Activated B cell treated with CpG ODN at 0.5 μM for 24 hours (primary cell): ENCODE results near the gene FGFR1OP2. TPM values are rescaled to one million over a fixed set of nuclear protein-coding genes. Genes with fewer than 3 reads are reported as not detected.

Experiments used
- ATAC-seq: fragments of 200-7000 bp; cut with Tn5 transposase; one replicate; pipeline ENCODE4 v1.10.0; 2021; ENCODE audit warnings: low read depth, mild to moderate bottlenecking, moderate library complexity
- CTCF ChIA-PET: fragments of 350-600 bp; sonication (Branson Sonifier 250); formaldehyde crosslinking; loops from one replicate; lab custom pipeline; 2021; ENCODE audit warnings: antibody characterized with exemption; lab: Charles Lee
- POLR2A ChIA-PET: fragments of 350-600 bp; sonication (Branson Sonifier 250); formaldehyde crosslinking; loops from one replicate; lab custom pipeline; 2021; ENCODE audit warnings: antibody characterized with exemption; lab: Charles Lee
- DNase-seq: peaks from one replicate; pipeline ENCODE4 v3.0.0; 2022
- H3K27ac Mint-ChIP-seq: one replicate; pipeline ENCODE4 v1.8.0; 2020; ENCODE audit warnings: mixed read lengths
- H3K27me3 Mint-ChIP-seq: one replicate; pipeline ENCODE4 v1.8.0; 2021; ENCODE audit warnings: mixed read lengths
- H3K36me3 Mint-ChIP-seq: one replicate; pipeline ENCODE4 v1.8.0; 2021; ENCODE audit warnings: low read depth, mixed read lengths
- H3K4me1 Mint-ChIP-seq: one replicate; pipeline ENCODE4 v1.8.0; 2021; ENCODE audit warnings: mixed read lengths
- H3K4me3 Mint-ChIP-seq: one replicate; pipeline ENCODE4 v1.8.0; 2020; ENCODE audit warnings: mild to moderate bottlenecking, mixed read lengths
- H3K9me3 Mint-ChIP-seq: one replicate; pipeline ENCODE4 v1.8.0; 2020; ENCODE audit warnings: mixed read lengths
- intact Hi-C: fragments of 100-400 bp; cut with micrococcal nuclease; formaldehyde crosslinking; loops from one replicate; pipeline ENCODE4 v1.15.1; 2024
- total RNA-seq: library from RNA; stranded (reverse); gene quantifications from 2 replicates; pipeline ENCODE4 v1.2.3, GENCODE V29; 2022
- TF ChIP-seq, protein P1 (sequence below): fragments of 200-600 bp; IDR thresholded peaks from one replicate; pipeline ENCODE4 v1.8.0; 2022; ENCODE audit warnings: antibody characterized with exemption, mild to moderate bottlenecking

Gene FGFR1OP2
- total RNA-seq, 1 donor from 2014 or later, result 45.0 TPM

DNA sequence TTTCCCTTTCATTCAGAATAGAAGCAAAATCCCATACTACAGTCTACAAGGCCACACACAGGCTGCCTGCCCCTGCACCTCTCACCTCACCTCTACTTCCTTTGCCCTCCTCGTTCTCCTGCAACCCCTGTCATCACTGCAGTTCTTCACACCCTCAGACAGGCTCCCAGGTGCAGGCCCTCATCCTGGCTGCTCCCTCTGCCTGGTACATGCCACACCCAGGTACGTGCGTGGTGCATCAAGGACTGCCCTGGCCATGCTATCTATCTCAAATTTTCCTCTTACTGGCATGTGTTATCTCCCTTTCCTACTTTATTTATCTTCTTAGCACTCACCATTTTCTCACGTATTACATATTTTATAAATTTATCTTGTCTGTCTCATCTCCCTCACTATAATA lies 51.6 kb downstream of the FGFR1OP2 start:
- CTCF ChIA-PET, result no interaction called here
- H3K9me3 Mint-ChIP-seq, result no peaks in the 10 kb centered on the region
- DNase-seq (no peak), ATAC-seq (no peak)
- intact Hi-C loops, result no loop called here
- no peak overlapping the region for H3K4me3 Mint-ChIP-seq
- peak overlapping the region; percentile 0 for H3K27ac Mint-ChIP-seq
- TF ChIP-seq, protein P1, sequence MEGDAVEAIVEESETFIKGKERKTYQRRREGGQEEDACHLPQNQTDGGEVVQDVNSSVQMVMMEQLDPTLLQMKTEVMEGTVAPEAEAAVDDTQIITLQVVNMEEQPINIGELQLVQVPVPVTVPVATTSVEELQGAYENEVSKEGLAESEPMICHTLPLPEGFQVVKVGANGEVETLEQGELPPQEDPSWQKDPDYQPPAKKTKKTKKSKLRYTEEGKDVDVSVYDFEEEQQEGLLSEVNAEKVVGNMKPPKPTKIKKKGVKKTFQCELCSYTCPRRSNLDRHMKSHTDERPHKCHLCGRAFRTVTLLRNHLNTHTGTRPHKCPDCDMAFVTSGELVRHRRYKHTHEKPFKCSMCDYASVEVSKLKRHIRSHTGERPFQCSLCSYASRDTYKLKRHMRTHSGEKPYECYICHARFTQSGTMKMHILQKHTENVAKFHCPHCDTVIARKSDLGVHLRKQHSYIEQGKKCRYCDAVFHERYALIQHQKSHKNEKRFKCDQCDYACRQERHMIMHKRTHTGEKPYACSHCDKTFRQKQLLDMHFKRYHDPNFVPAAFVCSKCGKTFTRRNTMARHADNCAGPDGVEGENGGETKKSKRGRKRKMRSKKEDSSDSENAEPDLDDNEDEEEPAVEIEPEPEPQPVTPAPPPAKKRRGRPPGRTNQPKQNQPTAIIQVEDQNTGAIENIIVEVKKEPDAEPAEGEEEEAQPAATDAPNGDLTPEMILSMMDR, result no peak
- no peaks in the 10 kb centered on the region for H3K4me1 Mint-ChIP-seq
- H3K36me3 Mint-ChIP-seq, result peaks cover 64% of the 10 kb centered on the region
- POLR2A ChIA-PET, result no interaction called here
- no peaks in the 10 kb centered on the region for H3K27me3 Mint-ChIP-seq

DNA sequence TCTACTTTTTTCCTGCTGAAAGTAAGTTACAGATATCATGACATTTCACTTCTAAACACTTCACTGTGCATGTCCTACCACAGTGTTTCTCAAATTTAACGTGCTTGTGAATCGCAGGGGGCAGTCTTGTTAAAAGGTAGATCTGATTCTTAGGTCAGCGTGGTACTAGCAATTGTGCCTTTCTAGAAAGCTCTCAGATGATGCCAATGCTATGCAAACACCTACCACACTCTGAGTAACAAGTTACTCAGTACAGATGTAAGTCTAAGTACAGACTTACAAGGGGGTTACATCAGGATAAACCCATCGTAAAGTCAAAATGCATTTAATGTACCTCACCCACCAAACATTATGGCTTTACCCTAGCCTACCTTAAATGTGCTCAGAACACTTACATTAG lies 53.6 kb downstream of the FGFR1OP2 start:
- ChIA-PET POLR2A (no interaction called here), CTCF (no interaction called here)
- H3K27me3 Mint-ChIP-seq, result no peaks in the 10 kb centered on the region
- H3K9me3 Mint-ChIP-seq, result no peaks in the 10 kb centered on the region
- H3K27ac Mint-ChIP-seq, result no peak overlapping the region
- DNase-seq (no peak), ATAC-seq (no peak)
- intact Hi-C loops, result no loop called here
- H3K4me3 Mint-ChIP-seq, result no peak overlapping the region
- H3K36me3 Mint-ChIP-seq, result peaks cover 67% of the 10 kb centered on the region
- TF ChIP-seq, protein P1, result no peak
- no peaks in the 10 kb centered on the region for H3K4me1 Mint-ChIP-seq

DNA sequence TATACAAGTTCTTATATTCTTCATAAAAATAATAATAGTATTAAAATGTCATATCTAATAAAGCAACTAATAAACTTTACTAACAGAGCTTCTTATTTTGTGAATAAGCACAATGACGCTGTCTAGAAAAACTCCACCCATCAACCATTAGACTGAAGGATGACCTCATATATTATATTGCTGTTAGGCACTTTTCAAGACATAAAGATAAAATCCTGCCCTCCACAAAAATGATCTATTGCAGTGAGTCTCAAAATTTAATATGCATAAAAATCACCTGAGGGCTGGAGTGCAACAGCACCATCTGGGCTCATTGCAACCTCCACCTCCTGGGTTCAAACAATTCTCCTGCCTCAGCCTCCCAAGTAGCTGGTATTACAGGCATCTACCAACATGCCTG lies 55.8 kb downstream of the FGFR1OP2 start:
- intact Hi-C loops, result no loop called here
- no peak overlapping the region for H3K4me3 Mint-ChIP-seq
- H3K36me3 Mint-ChIP-seq, result peaks cover 64% of the 10 kb centered on the region
- TF ChIP-seq, protein P1, result no peak
- no peak for ATAC-seq
- H3K4me1 Mint-ChIP-seq, result peaks cover 15% of the 10 kb centered on the region
- CTCF ChIA-PET, result interaction anchor here (0.7 kb wide), 1 partner anchor 109 kb away, joined by 3 read pairs; no protein-coding TSS in a partner anchor
- H3K27ac Mint-ChIP-seq, result no peak overlapping the region
- no peak for DNase-seq
- no peaks in the 10 kb centered on the region for H3K27me3 Mint-ChIP-seq
- H3K9me3 Mint-ChIP-seq, result peaks cover 8% of the 10 kb centered on the region
- POLR2A ChIA-PET, result no interaction called here

DNA sequence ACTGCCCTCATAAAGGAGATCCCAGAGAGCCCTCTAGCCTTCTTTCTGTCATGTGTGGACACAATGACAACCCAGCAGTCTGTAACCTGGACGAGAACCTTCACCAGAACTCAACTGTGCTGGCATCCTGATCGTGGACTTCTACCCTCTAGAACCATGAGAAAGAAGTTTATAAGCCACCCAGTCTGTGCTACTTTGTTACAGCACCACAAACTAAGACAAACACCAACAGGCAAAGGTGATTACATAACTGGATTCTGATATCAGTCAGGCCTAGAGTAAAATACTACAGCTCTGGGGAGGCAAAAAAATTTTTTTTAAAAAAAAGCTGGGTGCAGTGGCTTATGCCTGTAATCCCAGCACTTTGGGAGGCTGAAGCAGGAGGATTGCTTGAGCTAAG lies 57.4 kb downstream of the FGFR1OP2 start:
- ATAC-seq, result no peak
- Mint-ChIP-seq H3K4me3 (no peak overlapping the region), H3K36me3 (peaks cover 58% of the 10 kb centered on the region)

DNA sequence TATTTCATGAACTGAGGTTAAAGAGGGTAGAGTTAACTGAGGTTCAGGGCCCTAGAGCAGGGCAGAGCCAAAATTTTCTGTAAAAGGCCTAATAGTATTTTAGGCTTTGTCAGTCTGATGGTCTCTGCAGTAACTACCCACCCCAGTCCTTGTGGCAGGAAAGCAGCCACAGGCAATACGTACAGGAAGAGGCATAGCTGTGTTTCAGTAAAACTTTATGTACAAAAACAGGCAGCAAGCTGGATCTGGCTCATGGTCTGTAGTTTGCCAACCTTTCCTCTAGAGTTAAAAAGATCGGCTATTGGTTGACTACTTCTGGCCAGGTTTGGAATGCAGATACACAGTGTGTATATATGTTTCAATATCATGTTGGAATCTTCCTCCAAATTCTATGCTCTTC lies 58.7 kb downstream of the FGFR1OP2 start:
- intact Hi-C loops, result loop anchor here (2.0 kb wide), 1 partner anchor 14 kb away; no protein-coding TSS in a partner anchor
- H3K9me3 Mint-ChIP-seq, result peaks cover 8% of the 10 kb centered on the region
- no peak overlapping the region for H3K27ac Mint-ChIP-seq
- ChIA-PET CTCF (no interaction called here), POLR2A (no interaction called here)
- no peaks in the 10 kb centered on the region for H3K27me3 Mint-ChIP-seq
- H3K4me1 Mint-ChIP-seq, result peaks cover 29% of the 10 kb centered on the region
- DNase-seq (no peak), ATAC-seq (no peak)
- H3K36me3 Mint-ChIP-seq, result peaks cover 55% of the 10 kb centered on the region
- no peak overlapping the region for H3K4me3 Mint-ChIP-seq
- TF ChIP-seq, protein P1, result no peak

More for the DNA sequence above, 57.4 kb downstream of the FGFR1OP2 start:
- TF ChIP-seq, protein P1, result no peak
- peaks cover 8% of the 10 kb centered on the region for H3K9me3 Mint-ChIP-seq
- no peaks in the 10 kb centered on the region for H3K27me3 Mint-ChIP-seq
- intact Hi-C loops, result loop anchor here (2.0 kb wide), 1 partner anchor 15 kb away; no protein-coding TSS in a partner anchor
- no peak overlapping the region for H3K27ac Mint-ChIP-seq
- ChIA-PET CTCF (no interaction called here), POLR2A (no interaction called here)
- peaks cover 17% of the 10 kb centered on the region for H3K4me1 Mint-ChIP-seq
- no peak for DNase-seq
